ENCODE results near the gene TBC1D22A. TPM values are rescaled to one million over a fixed set of nuclear protein-coding genes. Genes with fewer than 3 reads are reported as not detected.

The TBC1D22A gene
- total and polyA plus RNA-seq, 8 donors: 14.4 to 33.5 (median 15.7) TPM

GRCh38 chr22:46933040-46933930 is 170.8 kb downstream of the TBC1D22A start:
- DNase-seq (no peak), ATAC-seq (no peak)
- TF ChIP-seq, protein P1, sequence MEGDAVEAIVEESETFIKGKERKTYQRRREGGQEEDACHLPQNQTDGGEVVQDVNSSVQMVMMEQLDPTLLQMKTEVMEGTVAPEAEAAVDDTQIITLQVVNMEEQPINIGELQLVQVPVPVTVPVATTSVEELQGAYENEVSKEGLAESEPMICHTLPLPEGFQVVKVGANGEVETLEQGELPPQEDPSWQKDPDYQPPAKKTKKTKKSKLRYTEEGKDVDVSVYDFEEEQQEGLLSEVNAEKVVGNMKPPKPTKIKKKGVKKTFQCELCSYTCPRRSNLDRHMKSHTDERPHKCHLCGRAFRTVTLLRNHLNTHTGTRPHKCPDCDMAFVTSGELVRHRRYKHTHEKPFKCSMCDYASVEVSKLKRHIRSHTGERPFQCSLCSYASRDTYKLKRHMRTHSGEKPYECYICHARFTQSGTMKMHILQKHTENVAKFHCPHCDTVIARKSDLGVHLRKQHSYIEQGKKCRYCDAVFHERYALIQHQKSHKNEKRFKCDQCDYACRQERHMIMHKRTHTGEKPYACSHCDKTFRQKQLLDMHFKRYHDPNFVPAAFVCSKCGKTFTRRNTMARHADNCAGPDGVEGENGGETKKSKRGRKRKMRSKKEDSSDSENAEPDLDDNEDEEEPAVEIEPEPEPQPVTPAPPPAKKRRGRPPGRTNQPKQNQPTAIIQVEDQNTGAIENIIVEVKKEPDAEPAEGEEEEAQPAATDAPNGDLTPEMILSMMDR (IDR thresholded peaks at IDR 0.05): no peak
- H3K27me3 ChIP-seq: no peaks in the 10 kb centered on the region
- H3K9me3 ChIP-seq: no peaks in the 10 kb centered on the region
- intact Hi-C loops (cut with DNase I): no loop called here
- no peaks in the 10 kb centered on the region for H3K36me3 ChIP-seq
- H3K27ac ChIP-seq: no peak overlapping the region
- peaks cover 0 to 34% of the 10 kb centered on the region in 2 donors for H3K4me1 ChIP-seq
- H3K4me3 ChIP-seq: no peak overlapping the region

GRCh38 chr22:46934172-46934745 is 171.8 kb downstream of the TBC1D22A start:
- Histone ChIP-seq H3K36me3 (no peaks in the 10 kb centered on the region), H3K27ac (peak overlapping the region in 1 of 2 donors; percentile 40), H3K27me3 (no peaks in the 10 kb centered on the region), H3K4me3 (no peak overlapping the region), H3K9me3 (no peaks in the 10 kb centered on the region), H3K4me1 (peaks cover 0 to 34% of the 10 kb centered on the region in 2 donors)
- DNase-seq (no peak), ATAC-seq (no peak)
- TF ChIP-seq, protein P1 (IDR thresholded peaks at IDR 0.05): no peak
- intact Hi-C loops (cut with DNase I): no loop called here

GRCh38 chr22:46934746-46935491 is 172.5 kb downstream of the TBC1D22A start:
- no peak for DNase-seq
- Histone ChIP-seq H3K9me3 (no peaks in the 10 kb centered on the region), H3K36me3 (no peaks in the 10 kb centered on the region), H3K27me3 (no peaks in the 10 kb centered on the region), H3K4me3 (no peak overlapping the region), H3K4me1 (peaks cover 0 to 34% of the 10 kb centered on the region in 2 donors), H3K27ac (peak overlapping the region in 1 of 2 donors; percentile 40)
- TF ChIP-seq, protein P1 (IDR thresholded peaks at IDR 0.05): no peak
- intact Hi-C loops (cut with DNase I): no loop called here
- peak; percentile 65 for ATAC-seq

GRCh38 chr22:46935506-46936377 is 173.3 kb downstream of the TBC1D22A start:
- H3K27ac ChIP-seq: peak overlapping the region in 1 of 2 donors; percentile 40
- intact Hi-C loops (cut with DNase I): no loop called here
- TF ChIP-seq, protein P1 (IDR thresholded peaks at IDR 0.05): no peak

More at GRCh38 chr22:46935506-46936377, 173.3 kb downstream of the TBC1D22A start:
- no peaks in the 10 kb centered on the region for H3K9me3 ChIP-seq
- no peaks in the 10 kb centered on the region for H3K36me3 ChIP-seq
- DNase-seq: peak in 2 of 4 donors; percentile 23 to 27
- H3K27me3 ChIP-seq: no peaks in the 10 kb centered on the region
- peak; percentile 62 for ATAC-seq
- peaks cover 0 to 34% of the 10 kb centered on the region in 2 donors for H3K4me1 ChIP-seq
- no peak overlapping the region for H3K4me3 ChIP-seq

Measured in left lung (tissue), 10 donors.